AG10803 (cell line): Measurements from ENCODE around the gene LUM.

Source experiments
- DNase-seq: peaks from one replicate; pipeline ENCODE4 v3.0.0; 2010; ENCODE audit warnings: low read depth
- H3K4me3 ChIP-seq: 2 replicates; pipeline ENCODE4 v1.5.1; 2011; ENCODE audit warnings: mild to moderate bottlenecking, low read length, control low read depth
- CTCF ChIP-seq: conservative IDR thresholded peaks from 2 replicates; pipeline ENCODE4 v1.5.1; 2011; ENCODE audit warnings: mild to moderate bottlenecking, low read length, control low read depth, inconsistent platforms

LUM gene

GRCh38 chr12:91109581-91110310, 1.5 kb downstream of the LUM start:
- H3K4me3 ChIP-seq: peak overlapping the region; percentile 70
- DNase-seq: no peak
- no peak for TF ChIP-seq CTCF

GRCh38 chr12:91109148-91109564, 2.1 kb downstream of the LUM start:
- DNase-seq: peak; percentile 83

GRCh38 chr12:91108196-91108755, 3.0 kb downstream of the LUM start:
- no peak for DNase-seq
- no peak for TF ChIP-seq CTCF
- peak overlapping the region; percentile 29 for H3K4me3 ChIP-seq

More at GRCh38 chr12:91109148-91109564, 2.1 kb downstream of the LUM start:
- H3K4me3 ChIP-seq: peak overlapping the region; percentile 70
- peak; percentile 75 for TF ChIP-seq CTCF

- DNase-seq: no peak
- no peak for TF ChIP-seq CTCF
- 0 out of 2 replicates have a peak overlapping the region, but pooled peaks have one; percentile 4 for H3K4me3 ChIP-seq
Observed at GRCh38 chr12:91106283-91106682, 5.0 kb downstream of the LUM start.

GRCh38 chr12:91105807-91106206, 5.5 kb downstream of the LUM start:
- DNase-seq: no peak
- peak overlapping the region; percentile 5 for H3K4me3 ChIP-seq
- TF ChIP-seq CTCF: no peak

GRCh38 chr12:91104812-91105466, 6.4 kb downstream of the LUM start:
- no peak for TF ChIP-seq CTCF
- H3K4me3 ChIP-seq: peak overlapping the region; percentile 4; the same call in 1 of the 2 replicates
- no peak for DNase-seq

DNA sequence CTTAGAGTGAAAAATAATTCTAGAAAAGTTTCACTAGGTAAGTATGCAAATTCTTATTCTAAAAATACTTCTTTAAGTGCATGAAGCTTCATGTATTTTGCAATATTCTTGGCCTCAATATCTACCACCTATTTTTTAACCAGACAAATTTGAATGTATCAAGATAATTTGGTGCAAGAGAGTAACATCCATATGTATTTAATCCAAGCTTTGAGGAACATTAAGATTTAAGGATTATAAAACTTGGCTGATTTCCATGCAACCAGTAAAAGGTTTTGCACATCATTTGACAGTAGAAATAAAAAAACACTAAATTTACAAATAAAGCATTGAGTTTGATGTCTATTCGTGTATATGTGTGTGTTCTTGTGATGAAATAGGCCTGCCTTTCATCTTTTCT, 7.7 kb downstream of the LUM start:
- H3K4me3 ChIP-seq: no peak overlapping the region
- no peak for TF ChIP-seq CTCF
- DNase-seq: no peak
